ENCODE measurements around the gene GTPBP4. TPM values are rescaled to one million over a fixed set of nuclear protein-coding genes. Genes with fewer than 3 reads are reported as not detected.
A peak's percentile ranks its signal among the peaks of the same experiment; 100 is the strongest.

The GTPBP4 gene
- total and polyA plus RNA-seq, 2 of the 13 experiments (the other 11 are each of a cell fraction or from before 2014, with no cell fraction given), result 24.1 to 85.5 TPM

DNA sequence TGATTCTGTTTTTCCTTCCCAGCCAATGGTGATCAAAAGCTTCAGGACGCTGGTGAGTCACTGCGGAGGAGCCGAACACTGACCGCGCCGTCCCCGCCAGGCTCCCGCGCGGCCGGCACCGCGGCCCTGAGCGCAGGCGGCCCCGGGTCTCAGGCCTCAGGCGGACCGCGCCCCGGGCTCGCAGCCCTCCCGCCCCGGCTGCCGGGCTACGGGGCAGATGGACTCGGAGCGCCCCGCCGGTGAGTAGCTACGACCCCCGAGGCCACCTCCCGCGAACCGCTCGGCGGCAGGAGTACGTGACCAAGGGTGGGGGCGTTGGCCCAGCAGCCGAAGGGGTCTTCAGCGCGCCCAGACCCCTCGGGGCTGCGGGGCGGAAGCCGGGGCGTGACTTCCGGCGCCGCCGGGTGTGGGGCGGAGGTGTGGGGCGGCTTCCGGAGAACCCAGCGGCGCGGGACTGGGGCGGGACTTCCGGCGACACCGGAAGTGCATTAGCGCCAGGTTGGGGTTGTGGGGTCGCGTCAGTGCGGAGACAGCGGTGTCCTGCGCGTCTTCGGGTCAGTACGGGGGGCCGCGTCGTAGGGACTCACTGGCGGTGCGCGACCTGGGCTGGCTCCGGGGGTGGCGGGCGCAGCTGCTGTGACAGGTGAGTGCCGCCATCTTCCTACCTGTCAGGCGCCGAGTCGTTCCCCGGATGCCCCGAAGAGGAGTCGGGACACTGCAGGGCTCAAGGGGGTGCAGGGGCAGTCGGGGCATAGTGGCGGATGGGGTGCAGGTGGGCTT is 68.3 kb downstream of the GTPBP4 start, which contains the start of gene WDR37 (continued):
- TF ChIP-seq, protein P1, sequence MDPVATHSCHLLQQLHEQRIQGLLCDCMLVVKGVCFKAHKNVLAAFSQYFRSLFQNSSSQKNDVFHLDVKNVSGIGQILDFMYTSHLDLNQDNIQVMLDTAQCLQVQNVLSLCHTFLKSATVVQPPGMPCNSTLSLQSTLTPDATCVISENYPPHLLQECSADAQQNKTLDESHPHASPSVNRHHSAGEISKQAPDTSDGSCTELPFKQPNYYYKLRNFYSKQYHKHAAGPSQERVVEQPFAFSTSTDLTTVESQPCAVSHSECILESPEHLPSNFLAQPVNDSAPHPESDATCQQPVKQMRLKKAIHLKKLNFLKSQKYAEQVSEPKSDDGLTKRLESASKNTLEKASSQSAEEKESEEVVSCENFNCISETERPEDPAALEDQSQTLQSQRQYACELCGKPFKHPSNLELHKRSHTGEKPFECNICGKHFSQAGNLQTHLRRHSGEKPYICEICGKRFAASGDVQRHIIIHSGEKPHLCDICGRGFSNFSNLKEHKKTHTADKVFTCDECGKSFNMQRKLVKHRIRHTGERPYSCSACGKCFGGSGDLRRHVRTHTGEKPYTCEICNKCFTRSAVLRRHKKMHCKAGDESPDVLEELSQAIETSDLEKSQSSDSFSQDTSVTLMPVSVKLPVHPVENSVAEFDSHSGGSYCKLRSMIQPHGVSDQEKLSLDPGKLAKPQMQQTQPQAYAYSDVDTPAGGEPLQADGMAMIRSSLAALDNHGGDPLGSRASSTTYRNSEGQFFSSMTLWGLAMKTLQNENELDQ (CRISPR knock-in tag; IDR thresholded peaks at IDR 0.05; ENCODE audit: borderline replicate concordance), result peak; percentile 9; the same call in 1 of the 2 replicates
- TF ChIP-seq, protein P2, sequence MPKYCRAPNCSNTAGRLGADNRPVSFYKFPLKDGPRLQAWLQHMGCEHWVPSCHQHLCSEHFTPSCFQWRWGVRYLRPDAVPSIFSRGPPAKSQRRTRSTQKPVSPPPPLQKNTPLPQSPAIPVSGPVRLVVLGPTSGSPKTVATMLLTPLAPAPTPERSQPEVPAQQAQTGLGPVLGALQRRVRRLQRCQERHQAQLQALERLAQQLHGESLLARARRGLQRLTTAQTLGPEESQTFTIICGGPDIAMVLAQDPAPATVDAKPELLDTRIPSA (CRISPR knock-in tag; IDR thresholded peaks at IDR 0.05; ENCODE audit: borderline replicate concordance), result no peak
- TF ChIP-seq CREB1 (IDR thresholded peaks at IDR 0.05), result 0 out of 2 replicates have a peak, but pooled peaks have one; percentile 29
- TF ChIP-seq CREB1 (CRISPR knock-in tag; IDR thresholded peaks at IDR 0.05), result no peak
- TF ChIP-seq HOXD1 (CRISPR knock-in tag; IDR thresholded peaks at IDR 0.05), result peak; percentile 64; the same call in 1 of the 2 replicates
- TF ChIP-seq XBP1 (CRISPR knock-in tag; IDR thresholded peaks at IDR 0.05), result no peak
- 0 out of 2 replicates have a peak, but pooled peaks have one; percentile 12 for TF ChIP-seq CEBPG (CRISPR knock-in tag; IDR thresholded peaks at IDR 0.05)
- TF ChIP-seq, protein P3, sequence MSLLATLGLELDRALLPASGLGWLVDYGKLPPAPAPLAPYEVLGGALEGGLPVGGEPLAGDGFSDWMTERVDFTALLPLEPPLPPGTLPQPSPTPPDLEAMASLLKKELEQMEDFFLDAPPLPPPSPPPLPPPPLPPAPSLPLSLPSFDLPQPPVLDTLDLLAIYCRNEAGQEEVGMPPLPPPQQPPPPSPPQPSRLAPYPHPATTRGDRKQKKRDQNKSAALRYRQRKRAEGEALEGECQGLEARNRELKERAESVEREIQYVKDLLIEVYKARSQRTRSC (CRISPR knock-in tag; IDR thresholded peaks at IDR 0.05; ENCODE audit: low read depth), result 0 out of 2 replicates have a peak, but pooled peaks have one; percentile 33
- TF ChIP-seq ZNF501 (CRISPR knock-in tag; IDR thresholded peaks at IDR 0.05), result peak; percentile 77
- TF ChIP-seq, protein P4, sequence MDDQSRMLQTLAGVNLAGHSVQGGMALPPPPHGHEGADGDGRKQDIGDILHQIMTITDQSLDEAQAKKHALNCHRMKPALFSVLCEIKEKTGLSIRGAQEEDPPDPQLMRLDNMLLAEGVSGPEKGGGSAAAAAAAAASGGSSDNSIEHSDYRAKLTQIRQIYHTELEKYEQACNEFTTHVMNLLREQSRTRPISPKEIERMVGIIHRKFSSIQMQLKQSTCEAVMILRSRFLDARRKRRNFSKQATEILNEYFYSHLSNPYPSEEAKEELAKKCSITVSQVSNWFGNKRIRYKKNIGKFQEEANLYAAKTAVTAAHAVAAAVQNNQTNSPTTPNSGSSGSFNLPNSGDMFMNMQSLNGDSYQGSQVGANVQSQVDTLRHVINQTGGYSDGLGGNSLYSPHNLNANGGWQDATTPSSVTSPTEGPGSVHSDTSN (CRISPR knock-in tag; IDR thresholded peaks at IDR 0.05; ENCODE audit: borderline replicate concordance), result no peak
- TF ChIP-seq, protein P5, sequence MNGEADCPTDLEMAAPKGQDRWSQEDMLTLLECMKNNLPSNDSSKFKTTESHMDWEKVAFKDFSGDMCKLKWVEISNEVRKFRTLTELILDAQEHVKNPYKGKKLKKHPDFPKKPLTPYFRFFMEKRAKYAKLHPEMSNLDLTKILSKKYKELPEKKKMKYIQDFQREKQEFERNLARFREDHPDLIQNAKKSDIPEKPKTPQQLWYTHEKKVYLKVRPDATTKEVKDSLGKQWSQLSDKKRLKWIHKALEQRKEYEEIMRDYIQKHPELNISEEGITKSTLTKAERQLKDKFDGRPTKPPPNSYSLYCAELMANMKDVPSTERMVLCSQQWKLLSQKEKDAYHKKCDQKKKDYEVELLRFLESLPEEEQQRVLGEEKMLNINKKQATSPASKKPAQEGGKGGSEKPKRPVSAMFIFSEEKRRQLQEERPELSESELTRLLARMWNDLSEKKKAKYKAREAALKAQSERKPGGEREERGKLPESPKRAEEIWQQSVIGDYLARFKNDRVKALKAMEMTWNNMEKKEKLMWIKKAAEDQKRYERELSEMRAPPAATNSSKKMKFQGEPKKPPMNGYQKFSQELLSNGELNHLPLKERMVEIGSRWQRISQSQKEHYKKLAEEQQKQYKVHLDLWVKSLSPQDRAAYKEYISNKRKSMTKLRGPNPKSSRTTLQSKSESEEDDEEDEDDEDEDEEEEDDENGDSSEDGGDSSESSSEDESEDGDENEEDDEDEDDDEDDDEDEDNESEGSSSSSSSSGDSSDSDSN (CRISPR knock-in tag; IDR thresholded peaks at IDR 0.05), result peak; percentile 94
- TF ChIP-seq ZC3H13 (CRISPR knock-in tag; IDR thresholded peaks at IDR 0.05), result peak; percentile 73; the same call in 1 of the 2 replicates
- TF ChIP-seq ZNF510 (CRISPR knock-in tag; IDR thresholded peaks at IDR 0.05; ENCODE audit: low read depth), result 0 out of 2 replicates have a peak, but pooled peaks have one; percentile 61
- TF ChIP-seq HNRNPL (IDR thresholded peaks at IDR 0.05; ENCODE audit: low read depth, low read length), result no peak
- TF ChIP-seq RBM39 (IDR thresholded peaks at IDR 0.05; ENCODE audit: low read depth, low read length, poor library complexity, severe bottlenecking), result no peak
- no peak for TF ChIP-seq ZNF235 (CRISPR knock-in tag; IDR thresholded peaks at IDR 0.05; ENCODE audit: borderline replicate concordance)
- peak; percentile 61 for TF ChIP-seq ZNF430 (CRISPR knock-in tag; IDR thresholded peaks at IDR 0.05)
- TF ChIP-seq, protein P6, sequence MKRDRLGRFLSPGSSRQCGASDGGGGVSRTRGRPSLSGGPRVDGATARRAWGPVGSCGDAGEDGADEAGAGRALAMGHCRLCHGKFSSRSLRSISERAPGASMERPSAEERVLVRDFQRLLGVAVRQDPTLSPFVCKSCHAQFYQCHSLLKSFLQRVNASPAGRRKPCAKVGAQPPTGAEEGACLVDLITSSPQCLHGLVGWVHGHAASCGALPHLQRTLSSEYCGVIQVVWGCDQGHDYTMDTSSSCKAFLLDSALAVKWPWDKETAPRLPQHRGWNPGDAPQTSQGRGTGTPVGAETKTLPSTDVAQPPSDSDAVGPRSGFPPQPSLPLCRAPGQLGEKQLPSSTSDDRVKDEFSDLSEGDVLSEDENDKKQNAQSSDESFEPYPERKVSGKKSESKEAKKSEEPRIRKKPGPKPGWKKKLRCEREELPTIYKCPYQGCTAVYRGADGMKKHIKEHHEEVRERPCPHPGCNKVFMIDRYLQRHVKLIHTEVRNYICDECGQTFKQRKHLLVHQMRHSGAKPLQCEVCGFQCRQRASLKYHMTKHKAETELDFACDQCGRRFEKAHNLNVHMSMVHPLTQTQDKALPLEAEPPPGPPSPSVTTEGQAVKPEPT (CRISPR knock-in tag; IDR thresholded peaks at IDR 0.05; ENCODE audit: low read depth), result 0 out of 2 replicates have a peak, but pooled peaks have one; percentile 65
- TF ChIP-seq SP2 (CRISPR knock-in tag; IDR thresholded peaks at IDR 0.05), result peak; percentile 92
- no peak for TF ChIP-seq ZNF251 (CRISPR knock-in tag; IDR thresholded peaks at IDR 0.05)

Measured in HepG2 (cell line).